Prostate gland (tissue), 2 donors: Measurements from ENCODE around the gene CCSER1. TPM values are rescaled to one million over a fixed set of nuclear protein-coding genes. Genes with fewer than 3 reads are reported as not detected.

Experiments
- DNase-seq: peaks from one replicate; pipeline ENCODE4 v3.0.0-alpha.2; 2019; ENCODE audit warnings: low spot score
- H3K27ac ChIP-seq, 2 donors: fragments of 200-600 bp; sonication (generic); 2 replicates each; pipeline ENCODE4 v1.5.1; 2017 to 2019
- H3K27me3 ChIP-seq: fragments of 200-600 bp; sonication (generic); replicated peaks from 2 replicates; pipeline ENCODE4 v1.5.1; 2019; ENCODE audit not compliant: insufficient read depth
- H3K36me3 ChIP-seq, 2 donors: fragments of 200-600 bp; sonication (generic); 1 replicate in 1 of 2; 2 replicates in 1 of 2; pipeline versions ENCODE4 v1.5.1 to v1.8.1; 2017 to 2019
- H3K4me1 ChIP-seq: fragments of 200-600 bp; sonication (generic); replicated peaks from 2 replicates; pipeline ENCODE4 v1.5.1; 2019
- H3K4me3 ChIP-seq, 2 donors: fragments of 200-600 bp; sonication (generic); 2 replicates each; pipeline ENCODE4 v1.5.1; 2017 to 2019
- H3K9me3 ChIP-seq: fragments of 200-600 bp; sonication (generic); 2 replicates; pipeline ENCODE4 v1.5.1; 2017
- CTCF ChIP-seq, 4 experiments: fragments of 200-600 bp in 2 of 4; fragments of 450-650 bp in 2 of 4; sonication (generic) in 2 of 4; IDR thresholded peaks; 1 replicate in 3 of 4; 2 replicates in 1 of 4; pipeline ENCODE4 v1.5.1; 2016 to 2019; ENCODE audit warnings: antibody characterized with exemption in 4 of 4, mild to moderate bottlenecking in 2 of 4, moderate library complexity in 2 of 4
- POLR2A ChIP-seq: fragments of 450-650 bp; IDR thresholded peaks from one replicate; pipeline ENCODE4 v1.6.1; 2016; ENCODE audit warnings: antibody characterized with exemption, mild to moderate bottlenecking
- POLR2AphosphoS5 ChIP-seq: sonication (generic); formaldehyde crosslinking; IDR thresholded peaks from one replicate; pipeline ENCODE4 v1.6.1; 2017; ENCODE audit warnings: antibody characterized with exemption
- WGBS: methylation state at CpG from one replicate; pipeline ENCODE4 v1.1.5; 2018; 5-methylcytosine and 5-hydroxymethylcytosine counted together
- intact Hi-C: fragments of 100-400 bp; cut with DNase I; formaldehyde crosslinking; loops from one replicate; pipeline ENCODE4 v1.14.2; 2022
- total RNA-seq, 2 donors: library from RNA; depleted of rRNA; stranded (reverse); fragments of >200 nt; gene quantifications; one replicate each; pipeline ENCODE4 v1.1.0, GENCODE V29; 2016

The CCSER1 gene
- total RNA-seq, 2 donors from 2014 or later = 11.9 to 32.2 TPM

- H3K4me3 ChIP-seq = no peak overlapping the region
- H3K9me3 ChIP-seq = no peaks in the 10 kb centered on the region
- H3K27ac ChIP-seq = no peak overlapping the region
- no peaks in the 10 kb centered on the region for H3K4me1 ChIP-seq
- no peaks in the 10 kb centered on the region for H3K27me3 ChIP-seq
- WGBS = 76% methylated on average over 2 of the region's 2 CpGs
- H3K36me3 ChIP-seq = no peaks in the 10 kb centered on the region
- no peak for TF ChIP-seq POLR2A
- no peak for TF ChIP-seq POLR2AphosphoS5
- no peak for TF ChIP-seq CTCF (IDR thresholded peaks at IDR 0.05)
- no peak for DNase-seq
- intact Hi-C loops = no loop called here
These were observed 127.2 kb downstream of the CCSER1 start for GRCh38 chr4:90254357-90254756.

- no peaks in the 10 kb centered on the region for H3K4me1 ChIP-seq
- TF ChIP-seq POLR2A (no peak), POLR2AphosphoS5 (no peak), CTCF (IDR thresholded peaks at IDR 0.05) (no peak)
- no peak overlapping the region for H3K27ac ChIP-seq
- no peak for DNase-seq
- no peak overlapping the region for H3K4me3 ChIP-seq
- H3K9me3 ChIP-seq = no peaks in the 10 kb centered on the region
- H3K36me3 ChIP-seq = no peaks in the 10 kb centered on the region
- WGBS = 45% methylated on average over 1 of the region's 1 CpG
- H3K27me3 ChIP-seq = no peaks in the 10 kb centered on the region
- intact Hi-C loops = no loop called here
These were observed 147.0 kb downstream of the CCSER1 start for GRCh38 chr4:90274175-90274574.

- DNase-seq = no peak
- Histone ChIP-seq H3K27ac (no peak overlapping the region), H3K36me3 (no peaks in the 10 kb centered on the region), H3K4me3 (no peak overlapping the region), H3K27me3 (no peaks in the 10 kb centered on the region), H3K9me3 (no peaks in the 10 kb centered on the region), H3K4me1 (no peaks in the 10 kb centered on the region)
- 85% methylated on average over 3 of the region's 3 CpGs for WGBS
- intact Hi-C loops = no loop called here
- TF ChIP-seq CTCF (IDR thresholded peaks at IDR 0.05) = no peak
- TF ChIP-seq POLR2AphosphoS5 = no peak
- TF ChIP-seq POLR2A = no peak
These were observed 153.8 kb downstream of the CCSER1 start for GRCh38 chr4:90280954-90281353.

DNA sequence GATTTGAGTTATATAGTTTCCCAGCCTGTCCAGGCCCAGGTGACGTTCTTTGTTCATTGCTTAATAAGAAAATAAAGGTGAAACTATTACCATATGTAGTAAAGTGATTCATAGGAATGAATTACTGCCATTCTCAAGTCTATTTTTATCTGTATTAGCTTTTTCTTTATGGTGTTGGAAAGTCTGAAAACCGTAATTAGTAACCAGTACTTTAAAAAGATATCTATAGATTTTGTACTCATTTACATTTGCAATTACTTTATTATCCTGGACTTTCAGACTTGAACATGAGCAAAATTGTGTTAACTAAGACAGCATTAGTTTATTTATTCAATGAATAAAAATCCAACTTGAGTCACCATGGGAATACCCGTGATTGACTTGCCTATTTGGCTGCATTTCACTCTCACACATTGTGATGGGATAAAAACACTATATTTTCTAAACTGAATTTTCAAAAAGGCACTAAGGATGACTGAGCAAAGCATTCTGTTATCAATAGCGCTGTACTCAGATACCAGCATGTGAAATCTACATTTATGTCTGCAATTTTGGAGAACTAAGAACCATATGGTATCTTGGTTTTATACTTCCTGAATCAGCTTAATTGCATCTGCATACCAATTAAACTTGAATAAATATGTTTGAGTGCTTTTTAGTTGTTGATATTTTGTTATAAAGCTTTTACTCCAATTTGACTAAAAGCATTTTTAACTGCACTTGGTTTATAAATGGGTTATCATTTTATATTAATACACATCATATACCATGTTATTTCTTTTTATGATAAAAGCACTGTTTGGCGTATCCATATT lies 154.6 kb downstream of the CCSER1 start:
- Histone ChIP-seq H3K9me3 (no peaks in the 10 kb centered on the region), H3K36me3 (no peaks in the 10 kb centered on the region), H3K27me3 (no peaks in the 10 kb centered on the region), H3K4me3 (no peak overlapping the region), H3K27ac (no peak overlapping the region), H3K4me1 (no peaks in the 10 kb centered on the region)
- DNase-seq = no peak
- 87% methylated on average over 5 of the region's 5 CpGs for WGBS
- intact Hi-C loops = no loop called here
- TF ChIP-seq POLR2A (no peak), CTCF (IDR thresholded peaks at IDR 0.05) (no peak), POLR2AphosphoS5 (no peak)

GRCh38 chr4:90290345-90290744 lies 163.2 kb downstream of the CCSER1 start:
- no peaks in the 10 kb centered on the region for H3K4me1 ChIP-seq
- H3K36me3 ChIP-seq = no peaks in the 10 kb centered on the region
- 97% methylated on average over 4 of the region's 4 CpGs for WGBS
- H3K9me3 ChIP-seq = no peaks in the 10 kb centered on the region
- no peak for DNase-seq
- H3K27ac ChIP-seq = no peak overlapping the region
- no peaks in the 10 kb centered on the region for H3K27me3 ChIP-seq
- H3K4me3 ChIP-seq = no peak overlapping the region
- no peak for TF ChIP-seq POLR2AphosphoS5
- intact Hi-C loops = loop anchor here (10.0 kb wide), 1 partner anchor 376 kb away; no protein-coding TSS in a partner anchor
